Suprapubic skin (tissue), 4 donors: Measurements from ENCODE around the gene CYP19A1. TPM values are rescaled to one million over a fixed set of nuclear protein-coding genes. Genes with fewer than 3 reads are reported as not detected.

Experiments
- DNase-seq, 2 donors: peaks; one replicate each; pipeline ENCODE4 v3.0.0-alpha.2; 2019; ENCODE audit warnings: low spot score in 2 of 2
- H3K27ac ChIP-seq: fragments of 200-600 bp; sonication (generic); one replicate; pipeline ENCODE4 v1.5.1; 2019
- H3K27me3 ChIP-seq: fragments of 200-600 bp; sonication (generic); one replicate; pipeline ENCODE4 v1.5.1; 2019
- H3K36me3 ChIP-seq: fragments of 200-600 bp; sonication (generic); one replicate; pipeline ENCODE4 v1.5.1; 2019
- H3K4me1 ChIP-seq: fragments of 200-600 bp; sonication (generic); one replicate; pipeline ENCODE4 v1.5.1; 2019
- H3K4me3 ChIP-seq: fragments of 200-600 bp; sonication (generic); one replicate; pipeline ENCODE4 v1.5.1; 2019; ENCODE audit warnings: mild to moderate bottlenecking
- H3K9me3 ChIP-seq: fragments of 200-600 bp; sonication (generic); one replicate; pipeline ENCODE4 v1.5.1; 2019
- CTCF ChIP-seq, 2 donors: fragments of 200-600 bp in 1 of 2; fragments of 450-650 bp in 1 of 2; sonication (generic) in 1 of 2; IDR thresholded peaks; one replicate each; pipeline ENCODE4 v1.5.1; 2016 to 2019; ENCODE audit warnings: antibody characterized with exemption in 2 of 2, mild to moderate bottlenecking in 1 of 2, moderate library complexity in 1 of 2
- EP300 ChIP-seq: sonication (generic); formaldehyde crosslinking; IDR thresholded peaks from one replicate; pipeline ENCODE4 v1.6.1; 2017; ENCODE audit warnings: antibody characterized with exemption
- POLR2A ChIP-seq, 2 donors: fragments of 450-650 bp; IDR thresholded peaks; one replicate each; pipeline ENCODE4 v1.6.1; 2017; ENCODE audit warnings: antibody characterized with exemption in 2 of 2, mild to moderate bottlenecking in 2 of 2, moderate library complexity in 2 of 2
- POLR2AphosphoS5 ChIP-seq, 3 donors: sonication (generic); formaldehyde crosslinking; IDR thresholded peaks; one replicate each; pipeline ENCODE4 v1.6.1; 2017; ENCODE audit warnings: antibody characterized with exemption in 3 of 3
- WGBS: methylation state at CpG from one replicate; pipeline ENCODE4 v1.1.5; 2018; 5-methylcytosine and 5-hydroxymethylcytosine counted together
- total RNA-seq, 4 donors: library from RNA; depleted of rRNA; stranded (reverse); fragments of >200 nt; gene quantifications; one replicate each; pipeline ENCODE4 v1.1.0, GENCODE V29; 2016

CYP19A1 gene
- total RNA-seq, 4 donors from 2014 or later, result 2.7 to 6.8 (median 5.6) TPM

DNA sequence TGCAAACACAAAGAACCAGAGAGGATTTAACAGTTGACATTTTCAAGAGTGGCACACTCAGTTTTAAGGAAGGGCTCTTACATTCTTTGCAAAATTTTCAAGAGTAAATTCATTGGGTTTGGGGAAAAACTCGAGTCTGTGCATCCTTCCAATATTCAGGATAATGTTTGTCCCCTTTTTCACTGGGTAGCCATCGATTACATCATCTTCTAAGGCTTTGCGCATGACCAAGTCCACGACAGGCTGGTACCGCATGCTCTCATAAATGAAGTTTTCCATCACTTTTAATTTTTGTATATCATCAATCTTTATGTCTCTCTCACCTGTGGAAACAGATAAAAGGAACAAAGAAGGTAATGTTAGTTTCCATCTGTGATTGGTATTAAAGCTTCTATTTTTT lies 126.2 kb downstream of the CYP19A1 start:
- no peak overlapping the region for H3K27ac ChIP-seq
- no peaks in the 10 kb centered on the region for H3K27me3 ChIP-seq
- no peaks in the 10 kb centered on the region for H3K9me3 ChIP-seq
- 86% methylated on average over 5 of the region's 5 CpGs for WGBS
- TF ChIP-seq POLR2A (IDR thresholded peaks at IDR 0.05) (no peak), EP300 (no peak), CTCF (IDR thresholded peaks at IDR 0.05) (no peak), POLR2AphosphoS5 (IDR thresholded peaks at IDR 0.05) (no peak)
- no peaks in the 10 kb centered on the region for H3K36me3 ChIP-seq
- no peak overlapping the region for H3K4me3 ChIP-seq
- DNase-seq, result no peak
- no peaks in the 10 kb centered on the region for H3K4me1 ChIP-seq

DNA sequence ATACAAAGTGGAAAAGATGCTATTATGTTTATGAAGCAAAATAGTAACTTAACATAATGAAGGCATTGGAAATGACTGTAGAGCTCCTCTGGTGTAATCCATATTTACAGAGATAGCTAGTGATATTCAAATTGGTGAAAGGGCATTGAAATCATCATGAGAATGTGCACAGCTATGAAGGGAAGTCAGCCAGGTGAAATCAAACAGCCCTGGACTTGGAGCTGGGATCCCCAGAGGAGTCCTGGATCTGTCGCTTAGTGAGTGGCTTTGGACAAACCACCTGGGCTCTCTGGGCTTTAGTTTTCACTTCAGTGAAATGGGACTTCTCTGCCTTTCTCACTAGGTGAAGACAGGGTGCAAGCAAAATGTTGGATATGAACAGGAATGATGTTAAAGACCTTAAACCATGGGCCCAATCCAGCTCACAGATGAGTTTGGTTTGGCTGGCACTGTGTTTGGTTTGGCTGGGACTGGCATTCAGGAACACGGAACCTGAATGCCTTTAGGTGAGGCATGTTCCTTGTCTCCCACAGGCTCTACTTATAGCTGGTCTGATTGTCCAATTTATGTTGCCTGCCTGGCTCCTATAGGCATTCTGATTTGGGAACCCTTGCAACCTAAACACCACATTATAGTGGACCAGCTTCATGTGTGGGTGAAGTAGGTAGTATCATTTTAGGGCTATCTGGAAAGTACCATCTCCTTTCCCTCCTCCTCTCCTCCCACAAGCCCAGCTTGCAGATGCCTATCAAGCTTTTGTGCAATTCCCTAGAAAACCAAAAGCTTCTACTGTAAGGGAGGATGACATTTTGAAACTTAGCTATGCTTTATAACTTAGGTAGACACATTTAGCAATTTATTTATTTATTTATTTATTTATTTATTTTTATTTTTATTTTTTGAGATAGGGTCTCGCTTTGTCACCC lies 133.1 kb downstream of the CYP19A1 start:
- H3K4me1 ChIP-seq, result no peaks in the 10 kb centered on the region
- H3K27ac ChIP-seq, result no peak overlapping the region
- no peak overlapping the region for H3K4me3 ChIP-seq
- H3K36me3 ChIP-seq, result no peaks in the 10 kb centered on the region
- no peak for TF ChIP-seq CTCF (IDR thresholded peaks at IDR 0.05)
- TF ChIP-seq POLR2AphosphoS5 (IDR thresholded peaks at IDR 0.05), result no peak
- no peak for TF ChIP-seq EP300
- no peak for TF ChIP-seq POLR2A (IDR thresholded peaks at IDR 0.05)
- H3K27me3 ChIP-seq, result peaks cover 2% of the 10 kb centered on the region
- no peak for DNase-seq
- H3K9me3 ChIP-seq, result no peaks in the 10 kb centered on the region
- WGBS, result 73% methylated on average over 3 of the region's 3 CpGs

GRCh38 chr15:51203797-51204196 lies 134.6 kb downstream of the CYP19A1 start:
- 67% methylated on average over 2 of the region's 2 CpGs for WGBS
- Histone ChIP-seq H3K4me3 (no peak overlapping the region), H3K27ac (no peak overlapping the region), H3K27me3 (peaks cover 2% of the 10 kb centered on the region), H3K9me3 (no peaks in the 10 kb centered on the region), H3K36me3 (no peaks in the 10 kb centered on the region), H3K4me1 (no peaks in the 10 kb centered on the region)
- DNase-seq, result no peak
- no peak for TF ChIP-seq CTCF (IDR thresholded peaks at IDR 0.05)
- no peak for TF ChIP-seq POLR2A (IDR thresholded peaks at IDR 0.05)
- TF ChIP-seq EP300, result no peak
- no peak for TF ChIP-seq POLR2AphosphoS5 (IDR thresholded peaks at IDR 0.05)

DNA sequence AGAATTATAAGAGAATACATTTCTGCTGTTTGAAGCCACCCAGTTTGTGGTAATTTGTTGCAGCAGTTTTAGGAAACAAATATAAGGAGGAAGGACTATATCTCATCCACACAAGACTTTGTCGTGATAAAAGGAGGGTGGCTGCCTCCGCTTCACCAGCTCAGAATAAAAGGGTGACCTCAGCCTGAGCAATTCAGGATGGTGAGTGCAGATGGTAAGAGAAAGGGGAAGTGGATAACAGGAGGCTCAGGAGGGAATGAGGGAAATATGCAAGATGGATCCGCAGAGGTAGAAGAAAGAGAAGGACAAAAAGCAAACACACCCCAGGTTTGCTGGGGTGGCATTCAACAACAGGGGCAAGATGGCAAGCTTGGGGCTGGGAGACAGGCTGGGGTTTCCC lies 135.6 kb downstream of the CYP19A1 start:
- Histone ChIP-seq H3K27ac (no peak overlapping the region), H3K4me1 (no peaks in the 10 kb centered on the region), H3K4me3 (no peak overlapping the region), H3K27me3 (peaks cover 2% of the 10 kb centered on the region), H3K36me3 (no peaks in the 10 kb centered on the region), H3K9me3 (no peaks in the 10 kb centered on the region)
- DNase-seq, result no peak
- TF ChIP-seq EP300 (no peak), POLR2AphosphoS5 (IDR thresholded peaks at IDR 0.05) (no peak), POLR2A (IDR thresholded peaks at IDR 0.05) (no peak), CTCF (IDR thresholded peaks at IDR 0.05) (no peak)
- WGBS, result 85% methylated on average over 3 of the region's 3 CpGs

GRCh38 chr15:51201581-51201980 lies 136.8 kb downstream of the CYP19A1 start:
- DNase-seq, result no peak
- Histone ChIP-seq H3K4me1 (no peaks in the 10 kb centered on the region), H3K27me3 (peaks cover 5% of the 10 kb centered on the region), H3K27ac (no peak overlapping the region), H3K36me3 (no peaks in the 10 kb centered on the region), H3K4me3 (no peak overlapping the region), H3K9me3 (no peaks in the 10 kb centered on the region)
- TF ChIP-seq CTCF (IDR thresholded peaks at IDR 0.05) (no peak), POLR2A (IDR thresholded peaks at IDR 0.05) (no peak), EP300 (no peak), POLR2AphosphoS5 (IDR thresholded peaks at IDR 0.05) (no peak)
- 81% methylated on average over 5 of the region's 5 CpGs for WGBS
